Mesothelial cell of epicardium (in vitro differentiated cells): ENCODE results near the gene RABGAP1. TPM values are rescaled to one million over a fixed set of nuclear protein-coding genes. Genes with fewer than 3 reads are reported as not detected.
A peak's percentile ranks its signal among the peaks of the same experiment; 100 is the strongest.

ENCODE experiments used
- DNase-seq, 2 experiments: peaks; one replicate each; pipeline ENCODE4 v3.0.0; 2021; ENCODE audit warnings: low spot score in 2 of 2; ENCODE audit not compliant: unreplicated experiment in 2 of 2
- H3K27ac Mint-ChIP-seq: 2 replicates; pipeline ENCODE4 v1.8.0; 2021; ENCODE audit warnings: mixed read lengths
- H3K27me3 Mint-ChIP-seq: 2 replicates; pipeline ENCODE4 v1.8.0; 2021; ENCODE audit warnings: low read depth, mixed read lengths
- H3K36me3 Mint-ChIP-seq: 2 replicates; pipeline ENCODE4 v1.8.0; 2021; ENCODE audit warnings: mixed read lengths
- H3K4me1 Mint-ChIP-seq: 2 replicates; pipeline ENCODE4 v1.8.0; 2021; ENCODE audit warnings: mixed read lengths
- H3K4me3 Mint-ChIP-seq: 2 replicates; pipeline ENCODE4 v1.8.0; 2021; ENCODE audit warnings: mild to moderate bottlenecking, moderate library complexity, mixed read lengths
- H3K9me3 Mint-ChIP-seq: 2 replicates; pipeline ENCODE4 v1.8.0; 2021; ENCODE audit warnings: mixed read lengths
- CTCF ChIP-seq: fragments of 200-600 bp; sonication (generic); IDR thresholded peaks from one replicate; pipeline ENCODE4 v1.5.0; 2021; ENCODE audit warnings: antibody characterized with exemption; ENCODE audit not compliant: unreplicated experiment
- total RNA-seq: library from RNA; stranded (reverse); gene quantifications from 3 replicates; pipeline ENCODE4 v1.2.1, GENCODE V29; 2021

The RABGAP1 gene
- total RNA-seq, 1 donor from 2014 or later: 88.1 TPM

- H3K36me3 Mint-ChIP-seq: peaks cover 5% of the 10 kb centered on the region
- peak overlapping the region; percentile 100 for H3K27ac Mint-ChIP-seq
- H3K9me3 Mint-ChIP-seq: no peaks in the 10 kb centered on the region
- H3K27me3 Mint-ChIP-seq: no peaks in the 10 kb centered on the region
- peak overlapping the region; percentile 85 for H3K4me3 Mint-ChIP-seq
- no peak for DNase-seq
- TF ChIP-seq CTCF: no peak
- H3K4me1 Mint-ChIP-seq: peaks cover 14% of the 10 kb centered on the region
These were observed 28.2 kb upstream of the RABGAP1 start for GRCh38 chr9:122912671-122912963.

GRCh38 chr9:122912964-122913673, 27.7 kb upstream of the RABGAP1 start, which contains the start of gene ZBTB6:
ZBTB6 (minus strand) TSS chr9:122913323; CDS start chr9:122912072, 1,251 bp downstream.
- peak; percentile 31 to 72 for DNase-seq
- H3K4me3 Mint-ChIP-seq: peak within 1 kb of the TSS; percentile 85

GRCh38 chr9:122918310-122918709, 22.5 kb upstream of the RABGAP1 start:
- Mint-ChIP-seq H3K27ac (no peak overlapping the region), H3K9me3 (no peaks in the 10 kb centered on the region), H3K27me3 (no peaks in the 10 kb centered on the region), H3K4me3 (no peak overlapping the region), H3K4me1 (no peaks in the 10 kb centered on the region), H3K36me3 (peaks cover 3% of the 10 kb centered on the region)
- DNase-seq: no peak
- TF ChIP-seq CTCF: no peak

More at GRCh38 chr9:122912964-122913673, 27.7 kb upstream of the RABGAP1 start, which contains the start of gene ZBTB6:
- peak within 1 kb of the TSS; percentile 100 for H3K27ac Mint-ChIP-seq
- peaks cover 14% of the 10 kb centered on the region for H3K4me1 Mint-ChIP-seq
- no peaks in the 10 kb centered on the region for H3K27me3 Mint-ChIP-seq
- no peak for TF ChIP-seq CTCF
- H3K9me3 Mint-ChIP-seq: no peaks in the 10 kb centered on the region
- H3K36me3 Mint-ChIP-seq: peaks cover 4% of the 10 kb centered on the region

GRCh38 chr9:122922713-122923112, 18.1 kb upstream of the RABGAP1 start:
- Mint-ChIP-seq H3K9me3 (no peaks in the 10 kb centered on the region), H3K27ac (no peak overlapping the region), H3K36me3 (peaks cover 3% of the 10 kb centered on the region), H3K4me1 (peaks cover 3% of the 10 kb centered on the region), H3K4me3 (no peak overlapping the region), H3K27me3 (no peaks in the 10 kb centered on the region)
- DNase-seq: no peak
- no peak for TF ChIP-seq CTCF

- Mint-ChIP-seq H3K9me3 (no peaks in the 10 kb centered on the region), H3K4me1 (peaks cover 3% of the 10 kb centered on the region), H3K36me3 (peaks cover 2% of the 10 kb centered on the region), H3K27me3 (no peaks in the 10 kb centered on the region), H3K27ac (no peak overlapping the region), H3K4me3 (no peak overlapping the region)
- TF ChIP-seq CTCF: no peak
- no peak for DNase-seq
These were observed 16.9 kb upstream of the RABGAP1 start for GRCh38 chr9:122923947-122924346.
